Hepatocyte (in vitro differentiated cells): Measurements from ENCODE around the gene AMBRA1. TPM values are rescaled to one million over a fixed set of nuclear protein-coding genes. Genes with fewer than 3 reads are reported as not detected.

ENCODE experiments used
- DNase-seq: peaks from one replicate; pipeline ENCODE4 v3.0.0-alpha.2; 2016; ENCODE audit warnings: low spot score
- H2AFZ ChIP-seq: fragments of 200-600 bp; sonication (generic); 2 replicates; pipeline ENCODE4 v1.6.0; 2016; ENCODE audit warnings: antibody characterized with exemption, mild to moderate bottlenecking
- H3K27ac ChIP-seq: fragments of 200-600 bp; sonication (generic); 2 replicates; pipeline ENCODE4 v1.5.1; 2016; ENCODE audit warnings: mild to moderate bottlenecking
- H3K27me3 ChIP-seq: fragments of 200-600 bp; sonication (generic); 2 replicates; pipeline ENCODE4 v1.6.1; 2016
- H3K36me3 ChIP-seq: fragments of 200-600 bp; sonication (generic); replicated peaks from 2 replicates; pipeline ENCODE4 v1.5.1; 2016; ENCODE audit warnings: low read depth; ENCODE audit not compliant: insufficient read depth
- H3K4me1 ChIP-seq: fragments of 200-600 bp; sonication (generic); 2 replicates; pipeline ENCODE4 v1.5.1; 2016; ENCODE audit warnings: mild to moderate bottlenecking, moderate library complexity; ENCODE audit not compliant: insufficient read depth
- H3K4me2 ChIP-seq: fragments of 200-600 bp; sonication (generic); 2 replicates; pipeline ENCODE4 v1.6.0; 2016
- H3K4me3 ChIP-seq: fragments of 200-600 bp; sonication (generic); 2 replicates; pipeline ENCODE4 v1.5.1; 2016; ENCODE audit warnings: mild to moderate bottlenecking
- H3K79me2 ChIP-seq: fragments of 200-600 bp; sonication (generic); 2 replicates; pipeline ENCODE4 v1.6.0; 2017; ENCODE audit warnings: mild to moderate bottlenecking
- H3K9me2 ChIP-seq: fragments of 200-600 bp; sonication (generic); replicated peaks from 2 replicates; pipeline ENCODE4 v1.6.0; 2017; ENCODE audit warnings: mild to moderate bottlenecking; ENCODE audit not compliant: insufficient read depth
- H3K9me3 ChIP-seq: fragments of 200-600 bp; sonication (generic); 2 replicates; pipeline ENCODE4 v1.5.1; 2016; ENCODE audit warnings: low read depth, mild to moderate bottlenecking
- H4K20me1 ChIP-seq: fragments of 200-600 bp; sonication (generic); 2 replicates; pipeline ENCODE4 v1.6.0; 2016; ENCODE audit warnings: mild to moderate bottlenecking; ENCODE audit not compliant: insufficient read depth, poor library complexity, severe bottlenecking
- EZH2 ChIP-seq: fragments of 200-600 bp; sonication (generic); IDR thresholded peaks from 2 replicates; pipeline ENCODE4 v1.6.1; 2016; ENCODE audit warnings: antibody characterized with exemption, mild to moderate bottlenecking, borderline replicate concordance
- EZH2phosphoT487 ChIP-seq: fragments of 200-600 bp; sonication (generic); IDR thresholded peaks from one replicate; pipeline ENCODE4 v1.6.1; 2018; ENCODE audit warnings: antibody characterized with exemption, mild to moderate bottlenecking, low read depth, moderate library complexity; ENCODE audit not compliant: unreplicated experiment, severe bottlenecking
- WGBS: methylation state at CpG from one replicate; pipeline ENCODE4 v1.1.6; 2016; ENCODE audit warnings: low lambda C conversion rate; ENCODE audit errors: missing lambda C conversion rate; 5-methylcytosine and 5-hydroxymethylcytosine counted together
- polyA plus RNA-seq: library from polyadenylated mRNA; unstranded; fragments of >200 nt; fragmentation: Nextera tagmentation; extraction: Ambion mirVana; gene quantifications from 2 replicates; pipeline ENCODE4 v1.2.1, GENCODE V29; 2016
- total RNA-seq: library from RNA; depleted of rRNA; stranded (reverse); fragments of >200 nt; gene quantifications from 2 replicates; pipeline ENCODE4 v1.2.3, GENCODE V29; 2014
- TF ChIP-seq, protein P1 (sequence below): fragments of 200-600 bp; sonication (generic); IDR thresholded peaks from 2 replicates; pipeline ENCODE4 v1.5.1; 2016; ENCODE audit warnings: antibody characterized with exemption, mild to moderate bottlenecking; ENCODE audit not compliant: poor library complexity

Gene AMBRA1
- total and polyA plus RNA-seq, 2 experiments from 2014 or later = 7.2 to 31.2 TPM

DNA sequence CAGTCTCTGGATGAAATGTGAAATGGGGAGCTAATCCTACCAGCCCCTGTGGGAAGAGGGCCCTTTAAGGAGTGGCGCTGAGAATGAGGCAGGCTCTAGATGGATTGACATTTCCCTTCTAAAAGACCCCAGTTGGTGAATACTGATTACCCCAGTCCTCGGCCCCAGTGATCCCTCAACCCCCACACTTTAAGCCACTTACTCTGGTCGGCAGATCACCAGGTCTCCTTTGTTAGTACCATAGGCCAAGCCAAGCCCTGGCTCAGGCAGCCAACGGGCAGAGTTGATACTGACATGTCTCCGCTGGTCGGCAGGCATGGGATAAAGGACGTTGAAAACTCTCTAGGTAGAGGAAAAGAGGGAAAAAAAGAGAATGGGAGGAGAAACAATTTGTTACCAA lies 176.1 kb downstream of the AMBRA1 start:
- Histone ChIP-seq H3K4me2 (no peak overlapping the region), H3K79me2 (no peaks in the 10 kb centered on the region), H3K27me3 (no peaks in the 10 kb centered on the region), H3K36me3 (no peaks in the 10 kb centered on the region), H3K9me3 (no peaks in the 10 kb centered on the region), H3K27ac (no peak overlapping the region), H3K4me1 (peaks cover 8% of the 10 kb centered on the region), H4K20me1 (no peaks in the 10 kb centered on the region), H3K4me3 (no peak overlapping the region), H2AFZ (no peak overlapping the region), H3K9me2 (no peaks in the 10 kb centered on the region)
- DNase-seq = no peak
- TF ChIP-seq EZH2phosphoT487 (no peak), EZH2 (no peak)
- TF ChIP-seq, protein P1, sequence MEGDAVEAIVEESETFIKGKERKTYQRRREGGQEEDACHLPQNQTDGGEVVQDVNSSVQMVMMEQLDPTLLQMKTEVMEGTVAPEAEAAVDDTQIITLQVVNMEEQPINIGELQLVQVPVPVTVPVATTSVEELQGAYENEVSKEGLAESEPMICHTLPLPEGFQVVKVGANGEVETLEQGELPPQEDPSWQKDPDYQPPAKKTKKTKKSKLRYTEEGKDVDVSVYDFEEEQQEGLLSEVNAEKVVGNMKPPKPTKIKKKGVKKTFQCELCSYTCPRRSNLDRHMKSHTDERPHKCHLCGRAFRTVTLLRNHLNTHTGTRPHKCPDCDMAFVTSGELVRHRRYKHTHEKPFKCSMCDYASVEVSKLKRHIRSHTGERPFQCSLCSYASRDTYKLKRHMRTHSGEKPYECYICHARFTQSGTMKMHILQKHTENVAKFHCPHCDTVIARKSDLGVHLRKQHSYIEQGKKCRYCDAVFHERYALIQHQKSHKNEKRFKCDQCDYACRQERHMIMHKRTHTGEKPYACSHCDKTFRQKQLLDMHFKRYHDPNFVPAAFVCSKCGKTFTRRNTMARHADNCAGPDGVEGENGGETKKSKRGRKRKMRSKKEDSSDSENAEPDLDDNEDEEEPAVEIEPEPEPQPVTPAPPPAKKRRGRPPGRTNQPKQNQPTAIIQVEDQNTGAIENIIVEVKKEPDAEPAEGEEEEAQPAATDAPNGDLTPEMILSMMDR = no peak
- WGBS = 89% methylated on average over 7 of the region's 7 CpGs

DNA sequence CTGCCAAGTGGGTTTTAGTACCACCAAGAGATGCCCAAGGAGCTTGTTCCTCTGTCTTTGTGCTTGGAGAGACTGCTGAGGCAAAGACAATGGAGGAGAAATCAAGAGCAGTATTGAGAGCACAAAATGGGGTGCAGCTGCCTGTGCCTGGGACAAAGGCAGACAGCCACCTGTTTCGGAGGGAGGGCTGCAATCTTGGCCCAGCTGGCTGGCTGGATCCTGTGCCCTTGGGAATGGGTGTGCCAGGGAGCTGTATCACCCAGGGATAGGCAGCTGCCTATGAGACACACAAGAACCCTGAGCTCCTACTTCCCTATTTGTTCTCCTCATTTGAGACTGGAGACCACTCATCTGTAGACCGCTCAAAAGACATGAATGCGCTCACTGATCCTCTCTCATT lies 178.9 kb downstream of the AMBRA1 start:
- H3K9me3 ChIP-seq = no peaks in the 10 kb centered on the region
- H3K27ac ChIP-seq = no peak overlapping the region
- no peaks in the 10 kb centered on the region for H3K36me3 ChIP-seq
- no peak overlapping the region for H2AFZ ChIP-seq
- no peaks in the 10 kb centered on the region for H4K20me1 ChIP-seq
- no peak overlapping the region for H3K4me2 ChIP-seq
- no peak overlapping the region for H3K4me3 ChIP-seq
- H3K27me3 ChIP-seq = no peaks in the 10 kb centered on the region
- H3K79me2 ChIP-seq = no peaks in the 10 kb centered on the region
- TF ChIP-seq EZH2phosphoT487 (no peak), EZH2 (no peak)
- TF ChIP-seq, protein P1 = no peak
- no peaks in the 10 kb centered on the region for H3K9me2 ChIP-seq
- H3K4me1 ChIP-seq = no peaks in the 10 kb centered on the region
- WGBS = 67% methylated on average over 3 of the region's 3 CpGs
- no peak for DNase-seq

DNA sequence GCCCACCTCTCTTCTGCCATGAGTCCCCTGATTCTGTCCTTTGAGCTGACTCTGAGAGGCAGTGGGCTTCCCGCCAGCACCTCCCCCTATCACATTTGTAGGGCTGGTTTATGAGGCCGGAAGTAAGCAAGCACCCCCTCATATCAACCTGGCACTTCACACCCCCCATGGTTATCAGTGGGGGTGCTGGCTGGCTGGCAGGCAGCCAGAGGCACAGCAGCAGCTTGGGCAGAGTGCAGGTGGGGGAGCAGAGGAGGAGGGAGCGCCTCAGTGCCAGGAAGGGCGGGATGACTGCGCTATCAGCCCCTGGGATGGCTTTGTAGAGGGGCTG lies 179.4 kb downstream of the AMBRA1 start:
- no peaks in the 10 kb centered on the region for H3K79me2 ChIP-seq
- no peaks in the 10 kb centered on the region for H3K27me3 ChIP-seq
- H4K20me1 ChIP-seq = no peaks in the 10 kb centered on the region
- no peaks in the 10 kb centered on the region for H3K9me3 ChIP-seq
- 92% methylated on average over 5 of the region's 5 CpGs for WGBS
- no peaks in the 10 kb centered on the region for H3K4me1 ChIP-seq
- H3K27ac ChIP-seq = no peak overlapping the region
- TF ChIP-seq EZH2 = no peak
- TF ChIP-seq, protein P1 = no peak
- TF ChIP-seq EZH2phosphoT487 = no peak
- no peaks in the 10 kb centered on the region for H3K9me2 ChIP-seq
- no peak for DNase-seq
- no peak overlapping the region for H3K4me2 ChIP-seq
- H3K36me3 ChIP-seq = no peaks in the 10 kb centered on the region
- no peak overlapping the region for H2AFZ ChIP-seq
- no peak overlapping the region for H3K4me3 ChIP-seq
